Neural cell (in vitro differentiated cells): ENCODE results near the gene STXBP4. TPM values are rescaled to one million over a fixed set of nuclear protein-coding genes. Genes with fewer than 3 reads are reported as not detected.

Experiments
- H2AFZ ChIP-seq: fragments of 200-600, 300-800 bp; sonication (generic), shearing (Covaris generic); 2 replicates; pipeline ENCODE4 v1.6.0; 2014; ENCODE audit warnings: low read depth, mild to moderate bottlenecking, antibody characterized with exemption, low read length, moderate library complexity
- H3F3A ChIP-seq: fragments of 200-600 bp; shearing (Covaris generic); 2 replicates; pipeline ENCODE4 v1.6.1; 2016; ENCODE audit warnings: mild to moderate bottlenecking, moderate library complexity, mixed read lengths, antibody characterized with exemption, low read length; ENCODE audit not compliant: insufficient read depth, poor library complexity, severe bottlenecking
- H3K27ac ChIP-seq: fragments of 200-600, 300-800 bp; sonication (generic), shearing (Covaris generic); 2 replicates; pipeline ENCODE4 v1.5.1; 2014; ENCODE audit warnings: mild to moderate bottlenecking, low read length, moderate library complexity
- H3K27me3 ChIP-seq: fragments of 300-800, 200-600 bp; sonication (generic), shearing (Covaris generic); 2 replicates; pipeline ENCODE4 v1.6.0; 2014; ENCODE audit warnings: mild to moderate bottlenecking, low read depth, low read length, moderate library complexity; ENCODE audit not compliant: insufficient read depth
- H3K36me3 ChIP-seq: fragments of 300-800, 200-600 bp; sonication (generic), shearing (Covaris generic); 2 replicates; pipeline ENCODE4 v1.5.1; 2014; ENCODE audit warnings: mild to moderate bottlenecking, antibody characterized with exemption, low read length, moderate library complexity; ENCODE audit not compliant: insufficient read depth
- H3K4me2 ChIP-seq: fragments of 300-800, 200-600 bp; sonication (generic), shearing (Covaris generic); 2 replicates; pipeline ENCODE4 v1.6.0; 2014; ENCODE audit warnings: mild to moderate bottlenecking, low read length
- H3K4me3 ChIP-seq: fragments of 300-800, 200-600 bp; sonication (generic), shearing (Covaris generic); 2 replicates; pipeline ENCODE4 v1.5.1; 2014; ENCODE audit warnings: mild to moderate bottlenecking, low read length, moderate library complexity
- H3K79me2 ChIP-seq: fragments of 200-600 bp; shearing (Covaris generic); replicated peaks from 2 replicates; pipeline ENCODE4 v1.6.0; 2014; ENCODE audit warnings: mild to moderate bottlenecking, low read length, moderate library complexity; ENCODE audit not compliant: insufficient read depth
- H3K9ac ChIP-seq: fragments of 300-800, 200-600 bp; sonication (generic), shearing (Covaris generic); 2 replicates; pipeline ENCODE4 v1.6.1; 2016; ENCODE audit warnings: mild to moderate bottlenecking, low read length, mixed read lengths
- H3K9me2 ChIP-seq: fragments of 200-600 bp; shearing (Covaris generic); 2 replicates; pipeline ENCODE4 v1.6.1; 2016; ENCODE audit warnings: mild to moderate bottlenecking, low read length, mixed read lengths; ENCODE audit not compliant: insufficient read depth
- H3K9me3 ChIP-seq: fragments of 200-600, 300-800 bp; sonication (generic), shearing (Covaris generic); 2 replicates; pipeline ENCODE4 v1.6.1; 2016; ENCODE audit warnings: mild to moderate bottlenecking, mixed run types, low read length, moderate library complexity, mixed read lengths
- H4K20me1 ChIP-seq: fragments of 200-600 bp; shearing (Covaris generic); 2 replicates; pipeline ENCODE4 v1.6.1; 2016; ENCODE audit warnings: mild to moderate bottlenecking, mixed run types; ENCODE audit not compliant: insufficient read depth
- CTCF ChIP-seq: fragments of 450-650 bp; IDR thresholded peaks from 2 replicates; pipeline ENCODE4 v1.5.1; 2014; ENCODE audit warnings: antibody characterized with exemption, mild to moderate bottlenecking, moderate library complexity; ENCODE audit not compliant: poor library complexity, severe bottlenecking
- EP300 ChIP-seq: fragments of 450-650 bp; conservative IDR thresholded peaks from 2 replicates; pipeline ENCODE4 v1.6.1; 2014; ENCODE audit warnings: antibody characterized with exemption, mild to moderate bottlenecking, moderate library complexity; ENCODE audit not compliant: poor library complexity, severe bottlenecking
- EZH2 ChIP-seq: fragments of 200-600, 300-800 bp; shearing (Covaris generic), sonication (generic); IDR thresholded peaks from 2 replicates; pipeline ENCODE4 v1.6.1; 2014; ENCODE audit warnings: antibody characterized with exemption, low read length, borderline replicate concordance, mild to moderate bottlenecking; ENCODE audit not compliant: insufficient read depth, poor library complexity, severe bottlenecking
- MXI1 ChIP-seq: fragments of 450-650 bp; conservative IDR thresholded peaks from 2 replicates; pipeline ENCODE4 v1.6.1; 2014; ENCODE audit warnings: antibody characterized with exemption, mild to moderate bottlenecking; ENCODE audit not compliant: poor library complexity, severe bottlenecking
- POLR2AphosphoS5 ChIP-seq: IDR thresholded peaks from 2 replicates; pipeline ENCODE4 v1.6.1; 2012
- RAD21 ChIP-seq: fragments of 450-650 bp; conservative IDR thresholded peaks from 2 replicates; pipeline ENCODE4 v1.6.1; 2014; ENCODE audit warnings: antibody characterized with exemption, mild to moderate bottlenecking, moderate library complexity
- REST ChIP-seq: IDR thresholded peaks from 2 replicates; pipeline ENCODE4 v1.6.1; 2012; ENCODE audit warnings: borderline replicate concordance
- SMC3 ChIP-seq: fragments of 450-650 bp; conservative IDR thresholded peaks from 2 replicates; pipeline ENCODE4 v1.6.1; 2014; ENCODE audit warnings: antibody characterized with exemption, mild to moderate bottlenecking, moderate library complexity; ENCODE audit not compliant: poor library complexity
- TAF1 ChIP-seq: IDR thresholded peaks from 2 replicates; pipeline ENCODE4 v1.6.1; 2012; ENCODE audit warnings: low read depth
- polyA plus RNA-seq: library from polyadenylated mRNA; depleted of rRNA; stranded (reverse); fragments of >200 nt; gene quantifications from 2 replicates; pipeline ENCODE4 v1.2.3, GENCODE V29; 2014

STXBP4 gene
- polyA plus RNA-seq, 1 donor from 2014 or later = 8.1 TPM

- TF ChIP-seq RAD21 = no peak
- TF ChIP-seq SMC3 = no peak
- TF ChIP-seq TAF1 = no peak
- no peak for TF ChIP-seq POLR2AphosphoS5
- no peak for TF ChIP-seq REST
- no peak for TF ChIP-seq EZH2
- TF ChIP-seq EP300 = no peak
- no peak for TF ChIP-seq CTCF
- no peak for TF ChIP-seq MXI1
- no peak overlapping the region for H2AFZ ChIP-seq
These were observed 152.7 kb downstream of the STXBP4 start for GRCh38 chr17:55121268-55121667.

GRCh38 chr17:55122114-55122513, 153.5 kb downstream of the STXBP4 start:
- Histone ChIP-seq H3K4me2 (no peak overlapping the region), H3K9ac (no peak overlapping the region), H4K20me1 (no peaks in the 10 kb centered on the region), H3K36me3 (no peaks in the 10 kb centered on the region), H3K27ac (no peak overlapping the region), H3K27me3 (no peaks in the 10 kb centered on the region), H3K9me3 (no peaks in the 10 kb centered on the region), H3K9me2 (no peaks in the 10 kb centered on the region), H3K79me2 (no peaks in the 10 kb centered on the region), H2AFZ (no peak overlapping the region), H3F3A (no peaks in the 10 kb centered on the region), H3K4me3 (no peak overlapping the region)
- no peak for TF ChIP-seq REST
- TF ChIP-seq RAD21 = no peak
- no peak for TF ChIP-seq TAF1
- TF ChIP-seq CTCF = no peak
- TF ChIP-seq POLR2AphosphoS5 = no peak
- no peak for TF ChIP-seq EZH2
- no peak for TF ChIP-seq EP300
- TF ChIP-seq SMC3 = no peak
- no peak for TF ChIP-seq MXI1

More at GRCh38 chr17:55121268-55121667, 152.7 kb downstream of the STXBP4 start:
- Histone ChIP-seq H4K20me1 (no peaks in the 10 kb centered on the region), H3K27me3 (no peaks in the 10 kb centered on the region), H3F3A (no peaks in the 10 kb centered on the region), H3K79me2 (no peaks in the 10 kb centered on the region), H3K4me3 (no peak overlapping the region), H3K9me2 (no peaks in the 10 kb centered on the region), H3K27ac (no peak overlapping the region), H3K36me3 (no peaks in the 10 kb centered on the region), H3K9me3 (no peaks in the 10 kb centered on the region), H3K9ac (no peak overlapping the region), H3K4me2 (no peak overlapping the region)
